T-helper 1 cell (primary cell): ENCODE measurements around the gene HECW1.

Experiments
- DNase-seq, 5 donors: peaks; one replicate each; pipeline ENCODE4 v3.0.0-alpha.2; 2012 to 2020

Gene HECW1

GRCh38 chr7:43276547-43276946 lies 164.1 kb downstream of the HECW1 start:
- no peak for DNase-seq

- DNase-seq = no peak
Measured at GRCh38 chr7:43278088-43278644, 165.7 kb downstream of the HECW1 start.

GRCh38 chr7:43281268-43281667 lies 168.8 kb downstream of the HECW1 start:
- DNase-seq = no peak

- no peak for DNase-seq
Measured at GRCh38 chr7:43283706-43284105, 171.3 kb downstream of the HECW1 start.

- DNase-seq = no peak
Measured at GRCh38 chr7:43289826-43290225, 177.4 kb downstream of the HECW1 start.

- DNase-seq = no peak
Measured at GRCh38 chr7:43290978-43291377, 178.5 kb downstream of the HECW1 start.

GRCh38 chr7:43291789-43292188 lies 179.3 kb downstream of the HECW1 start:
- DNase-seq = no peak

GRCh38 chr7:43292384-43292783 lies 179.9 kb downstream of the HECW1 start:
- DNase-seq = no peak

GRCh38 chr7:43294080-43294630 lies 181.7 kb downstream of the HECW1 start:
- DNase-seq = no peak

GRCh38 chr7:43295429-43295828 lies 183.0 kb downstream of the HECW1 start:
- DNase-seq = no peak

- DNase-seq = no peak
Measured at GRCh38 chr7:43296306-43296705, 183.9 kb downstream of the HECW1 start.

GRCh38 chr7:43298617-43299016 lies 186.2 kb downstream of the HECW1 start:
- no peak for DNase-seq

GRCh38 chr7:43300121-43300520 lies 187.7 kb downstream of the HECW1 start:
- DNase-seq = no peak

GRCh38 chr7:43302211-43302711 lies 189.8 kb downstream of the HECW1 start:
- peak in 1 of 5 donors; percentile 5 for DNase-seq

GRCh38 chr7:43302773-43303460 lies 190.5 kb downstream of the HECW1 start:
- DNase-seq = no peak

GRCh38 chr7:43303740-43304241 lies 191.3 kb downstream of the HECW1 start:
- peak in 1 of 5 donors; percentile 6 for DNase-seq

GRCh38 chr7:43306404-43306803 lies 194.0 kb downstream of the HECW1 start:
- no peak for DNase-seq

GRCh38 chr7:43307522-43307921 lies 195.1 kb downstream of the HECW1 start:
- DNase-seq = no peak

GRCh38 chr7:43308913-43309705 lies 196.7 kb downstream of the HECW1 start:
- DNase-seq = no peak

- DNase-seq = no peak
Measured at GRCh38 chr7:43309706-43310022, 197.2 kb downstream of the HECW1 start.

GRCh38 chr7:43311052-43311451 lies 198.6 kb downstream of the HECW1 start:
- DNase-seq = no peak

- no peak for DNase-seq
Measured at GRCh38 chr7:43311694-43312093, 199.2 kb downstream of the HECW1 start.

GRCh38 chr7:43313628-43314378 lies 201.4 kb downstream of the HECW1 start:
- DNase-seq = peak in 1 of 5 donors; percentile 20
